Loucy (cell line): Measurements from ENCODE around the gene ZNF771.

Experiments used
- CTCF ChIP-seq: fragments of 200-600 bp; sonication (generic); conservative IDR thresholded peaks from 2 replicates; pipeline ENCODE4 v1.5.1; 2014; ENCODE audit warnings: mild to moderate bottlenecking, antibody characterized with exemption, low read length
- EZH2phosphoT487 ChIP-seq: fragments of 200-600 bp; IDR thresholded peaks from 2 replicates; pipeline ENCODE4 v1.6.1; 2018; ENCODE audit warnings: antibody characterized with exemption, mild to moderate bottlenecking, moderate library complexity, borderline replicate concordance

- TF ChIP-seq CTCF (no peak), EZH2phosphoT487 (no peak)
These were observed 34.7 kb upstream of the ZNF771 start for GRCh38 chr16:30372725-30373124.
